CD14-positive monocyte (primary cell): ENCODE measurements around the gene GID8. TPM values are rescaled to one million over a fixed set of nuclear protein-coding genes. Genes with fewer than 3 reads are reported as not detected.

Source experiments
- DNase-seq, 3 donors: peaks; one replicate each; pipeline ENCODE4 v3.0.0-alpha.2; 2011 to 2022
- H2AFZ ChIP-seq: 2 replicates; pipeline ENCODE4 v1.6.0; 2012; ENCODE audit warnings: mild to moderate bottlenecking, low read depth, low read length, inconsistent platforms; ENCODE audit not compliant: insufficient read depth, poor library complexity, severe bottlenecking
- H3K27ac ChIP-seq, 2 donors: 1 replicate in 1 of 2; 2 replicates in 1 of 2; pipeline ENCODE4 v1.5.1; 2012 to 2013; ENCODE audit warnings: low read length in 2 of 2, control low read depth in 1 of 2, inconsistent platforms in 1 of 2, low read depth in 1 of 2, mild to moderate bottlenecking in 1 of 2
- H3K27me3 ChIP-seq, 2 donors: one replicate each; pipeline versions ENCODE4 v1.6.0 to v1.6.1; 2011 to 2013; ENCODE audit warnings: low read length in 2 of 2; ENCODE audit not compliant: control insufficient read depth in 2 of 2, insufficient read depth in 2 of 2
- H3K36me3 ChIP-seq, 2 donors: replicated peaks in 1 of 2; 1 replicate in 1 of 2; 2 replicates in 1 of 2; pipeline versions ENCODE4 v1.5.1 to v1.6.1; 2012 to 2013; ENCODE audit warnings: low read length in 2 of 2, control low read depth in 1 of 2, inconsistent platforms in 1 of 2, mild to moderate bottlenecking in 1 of 2; ENCODE audit not compliant: insufficient read depth in 2 of 2, control insufficient read depth in 1 of 2
- H3K4me1 ChIP-seq, 2 donors: 1 replicate in 1 of 2; 2 replicates in 1 of 2; pipeline versions ENCODE4 v1.5.1 to v1.6.1; 2012 to 2013; ENCODE audit warnings: low read length in 2 of 2, control low read depth in 1 of 2, inconsistent platforms in 1 of 2, mild to moderate bottlenecking in 1 of 2, moderate library complexity in 1 of 2; ENCODE audit not compliant: insufficient read depth in 2 of 2, control insufficient read depth in 1 of 2
- H3K4me2 ChIP-seq: replicated peaks from 2 replicates; pipeline ENCODE3; 2012; ENCODE audit warnings: low read length, moderate library complexity, mild to moderate bottlenecking; ENCODE audit not compliant: poor library complexity, severe bottlenecking; ENCODE audit errors: extremely low read depth
- H3K4me3 ChIP-seq, 3 experiments: fragments of 200-600 bp in 1 of 3; sonication (generic) in 1 of 3; replicated peaks in 1 of 3; 1 replicate in 2 of 3; 2 replicates in 1 of 3; pipeline ENCODE4 v1.5.1; 2011 to 2013; ENCODE audit warnings: low read length in 3 of 3, mild to moderate bottlenecking in 3 of 3, control low read depth in 2 of 3, low read depth in 2 of 3, inconsistent platforms in 1 of 3, moderate library complexity in 1 of 3
- H3K79me2 ChIP-seq: 2 replicates; pipeline ENCODE4 v1.6.0; 2012; ENCODE audit warnings: mild to moderate bottlenecking, control low read depth, inconsistent platforms, low read length, moderate library complexity; ENCODE audit not compliant: insufficient read depth
- H3K9ac ChIP-seq: 2 replicates; pipeline ENCODE4 v1.6.0; 2017; ENCODE audit warnings: low read length, mild to moderate bottlenecking; ENCODE audit not compliant: insufficient read depth, poor library complexity, severe bottlenecking
- H3K9me3 ChIP-seq, 2 donors: replicated peaks in 1 of 2; 1 replicate in 1 of 2; 2 replicates in 1 of 2; pipeline versions ENCODE4 v1.5.1 to v1.6.1; 2012 to 2013; ENCODE audit warnings: low read length in 2 of 2, control low read depth in 1 of 2; ENCODE audit not compliant: control insufficient read depth in 1 of 2, insufficient read depth in 1 of 2
- H4K20me1 ChIP-seq: 2 replicates; pipeline ENCODE4 v1.6.0; 2012; ENCODE audit warnings: mild to moderate bottlenecking, low read length, control low read depth, moderate library complexity; ENCODE audit not compliant: insufficient read depth
- H3K27ac Mint-ChIP-seq, 7 donors: one replicate each; pipeline ENCODE4 v1.8.0; 2020; ENCODE audit warnings: mild to moderate bottlenecking in 7 of 7, mixed read lengths in 7 of 7, moderate library complexity in 6 of 7, inconsistent platforms in 2 of 7
- H3K27me3 Mint-ChIP-seq, 3 donors: one replicate each; pipeline ENCODE4 v1.8.0; 2021 to 2022; ENCODE audit warnings: low read depth in 3 of 3, mild to moderate bottlenecking in 3 of 3, mixed read lengths in 3 of 3, moderate library complexity in 3 of 3, inconsistent platforms in 1 of 3
- H3K36me3 Mint-ChIP-seq, 2 donors: one replicate each; pipeline ENCODE4 v1.8.0; 2020; ENCODE audit warnings: mixed read lengths in 2 of 2, inconsistent platforms in 1 of 2, mild to moderate bottlenecking in 1 of 2
- H3K4me1 Mint-ChIP-seq: one replicate; pipeline ENCODE4 v1.8.0; 2020; ENCODE audit warnings: mild to moderate bottlenecking, mixed read lengths
- H3K4me3 Mint-ChIP-seq, 2 donors: one replicate each; pipeline ENCODE4 v1.8.0; 2020; ENCODE audit warnings: mild to moderate bottlenecking in 2 of 2, mixed read lengths in 2 of 2, moderate library complexity in 1 of 2
- H3K9me3 Mint-ChIP-seq, 7 donors: one replicate each; pipeline ENCODE4 v1.8.0; 2020 to 2022; ENCODE audit warnings: mixed read lengths in 7 of 7, mild to moderate bottlenecking in 6 of 7, moderate library complexity in 6 of 7, inconsistent platforms in 2 of 7
- WGBS: methylation state at CpG from one replicate; pipeline ENCODE4 v1.1.5; 2013; ENCODE audit warnings: missing lambda C conversion rate; ENCODE audit not compliant: insufficient coverage; 5-methylcytosine and 5-hydroxymethylcytosine counted together
- intact Hi-C, 2 donors: fragments of 100-400 bp; cut with micrococcal nuclease; formaldehyde crosslinking; loops; one replicate each; pipeline versions ENCODE4 v1.15.0 to v1.15.1; 2023
- polyA plus RNA-seq, 3 donors: library from polyadenylated mRNA; depleted of rRNA in 1 of 3; unstranded in 2 of 3; stranded (reverse) in 1 of 3; fragments of 300-500 nt in 2 of 3; fragments of >200 nt in 1 of 3; fragmentation: Illumina TruSeq in 2 of 3; gene quantifications; 1 replicate in 2 of 3; 2 replicates in 1 of 3; pipeline ENCODE4 v1.2.3, GENCODE V29; 2012 to 2021
- TF ChIP-seq, protein P1 (sequence below): fragments of 200-600 bp; IDR thresholded peaks from one replicate; pipeline ENCODE4 v1.8.0; 2022; ENCODE audit warnings: antibody characterized with exemption, mild to moderate bottlenecking

The GID8 gene
- polyA plus RNA-seq, 3 donors: 12.4 to 19.7 (median 12.7) TPM

DNA sequence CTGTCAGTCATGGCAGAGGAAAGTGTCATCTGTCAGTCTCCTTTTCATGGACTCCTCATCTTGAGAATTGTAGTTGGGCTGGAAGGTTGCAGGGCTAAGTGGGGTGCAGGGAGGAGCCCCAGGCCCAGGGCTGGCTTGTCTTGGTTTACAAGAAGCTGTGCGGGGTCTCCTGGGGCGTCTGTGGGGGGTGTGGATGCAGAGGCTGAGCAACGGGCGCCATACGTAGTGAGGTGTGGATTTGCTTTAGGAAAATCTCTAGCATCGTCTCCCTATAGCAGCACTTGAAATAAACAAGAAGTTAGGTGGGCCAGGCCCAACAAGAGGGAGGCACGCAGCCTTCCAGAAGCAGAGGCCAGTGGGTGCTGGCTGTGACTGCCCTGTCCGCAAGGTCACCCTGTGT is 12.8 kb downstream of the GID8 start:
- H3K9me3 Mint-ChIP-seq: peaks cover 3 to 12% (median 6%) of the 10 kb centered on the region in 7 donors
- peaks cover 37% of the 10 kb centered on the region for H3K4me1 Mint-ChIP-seq
- H3K4me3 ChIP-seq: no peak overlapping the region
- intact Hi-C loops: no loop called here
- no peak overlapping the region for H3K9ac ChIP-seq
- H2AFZ ChIP-seq: no peak overlapping the region
- peaks cover 30% of the 10 kb centered on the region for H3K79me2 ChIP-seq
- no peak overlapping the region for H3K4me2 ChIP-seq
- TF ChIP-seq, protein P1, sequence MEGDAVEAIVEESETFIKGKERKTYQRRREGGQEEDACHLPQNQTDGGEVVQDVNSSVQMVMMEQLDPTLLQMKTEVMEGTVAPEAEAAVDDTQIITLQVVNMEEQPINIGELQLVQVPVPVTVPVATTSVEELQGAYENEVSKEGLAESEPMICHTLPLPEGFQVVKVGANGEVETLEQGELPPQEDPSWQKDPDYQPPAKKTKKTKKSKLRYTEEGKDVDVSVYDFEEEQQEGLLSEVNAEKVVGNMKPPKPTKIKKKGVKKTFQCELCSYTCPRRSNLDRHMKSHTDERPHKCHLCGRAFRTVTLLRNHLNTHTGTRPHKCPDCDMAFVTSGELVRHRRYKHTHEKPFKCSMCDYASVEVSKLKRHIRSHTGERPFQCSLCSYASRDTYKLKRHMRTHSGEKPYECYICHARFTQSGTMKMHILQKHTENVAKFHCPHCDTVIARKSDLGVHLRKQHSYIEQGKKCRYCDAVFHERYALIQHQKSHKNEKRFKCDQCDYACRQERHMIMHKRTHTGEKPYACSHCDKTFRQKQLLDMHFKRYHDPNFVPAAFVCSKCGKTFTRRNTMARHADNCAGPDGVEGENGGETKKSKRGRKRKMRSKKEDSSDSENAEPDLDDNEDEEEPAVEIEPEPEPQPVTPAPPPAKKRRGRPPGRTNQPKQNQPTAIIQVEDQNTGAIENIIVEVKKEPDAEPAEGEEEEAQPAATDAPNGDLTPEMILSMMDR: no peak
- H3K36me3 ChIP-seq: peaks cover 30 to 49% of the 10 kb centered on the region in 2 donors
- peak overlapping the region in 1 of 2 donors; percentile 20 for H3K4me3 Mint-ChIP-seq
- H3K27ac Mint-ChIP-seq: peak overlapping the region in 1 of 7 donors; percentile 31
- H3K9me3 ChIP-seq: peaks cover 6 to 8% of the 10 kb centered on the region in 2 donors
- no peaks in the 10 kb centered on the region for H4K20me1 ChIP-seq
- WGBS: 97% methylated on average over 3 of the region's 8 CpGs
- no peak for DNase-seq
- no peak overlapping the region for H3K27ac ChIP-seq
- no peaks in the 10 kb centered on the region for H3K27me3 ChIP-seq
- no peaks in the 10 kb centered on the region for H3K27me3 Mint-ChIP-seq
- peaks cover 41 to 43% of the 10 kb centered on the region in 2 donors for H3K36me3 Mint-ChIP-seq
- peaks cover 32 to 36% of the 10 kb centered on the region in 2 donors for H3K4me1 ChIP-seq

DNA sequence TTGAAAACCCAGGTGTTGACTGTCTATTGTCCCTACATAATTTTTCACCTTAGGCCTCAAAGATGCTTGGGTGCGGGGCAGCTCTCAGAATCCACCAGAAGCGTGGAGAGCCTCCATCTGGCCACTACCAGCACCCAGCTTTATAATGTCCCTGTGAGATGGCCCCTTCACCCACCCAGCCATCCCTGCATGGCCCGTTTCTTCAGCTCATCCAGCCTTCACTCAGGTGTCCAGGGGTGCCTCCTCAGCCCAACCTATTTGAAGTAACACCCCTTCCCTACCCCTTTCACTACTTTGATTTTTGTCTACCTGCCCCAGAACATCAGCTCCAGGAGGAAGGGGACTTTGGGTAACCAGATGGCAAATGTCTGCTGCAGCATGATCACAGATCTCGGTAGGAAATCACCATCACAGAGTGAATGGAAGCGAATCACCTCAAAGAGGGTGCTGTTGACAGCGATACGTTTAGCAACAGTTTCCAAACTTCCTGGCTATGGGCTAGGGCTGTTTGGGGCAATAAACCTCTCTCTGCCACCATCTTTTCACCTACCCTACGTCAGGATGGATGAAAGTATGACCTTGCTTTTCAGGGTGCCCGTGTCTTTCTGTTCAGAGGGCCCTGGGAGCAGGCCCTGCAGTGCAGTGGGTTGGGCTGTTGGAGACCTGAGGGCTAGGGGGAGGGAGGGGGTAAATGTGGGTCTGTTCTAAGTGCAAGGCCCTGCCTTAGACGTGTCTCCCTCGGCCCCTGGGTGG is 13.4 kb downstream of the GID8 start:
- peak overlapping the region in 6 of 7 donors; percentile 14 to 94 (median 76) for H3K27ac Mint-ChIP-seq
- no peak overlapping the region for H3K9ac ChIP-seq
- 94% methylated on average over 7 of the region's 11 CpGs for WGBS
- peaks cover 32 to 36% of the 10 kb centered on the region in 2 donors for H3K4me1 ChIP-seq
- no peak overlapping the region for H3K4me3 Mint-ChIP-seq
- no peaks in the 10 kb centered on the region for H3K27me3 Mint-ChIP-seq
- peak overlapping the region; percentile 78 for H3K4me2 ChIP-seq
- intact Hi-C loops: no loop called here
- peaks cover 3 to 12% (median 6%) of the 10 kb centered on the region in 7 donors for H3K9me3 Mint-ChIP-seq
- H3K9me3 ChIP-seq: peaks cover 6 to 8% of the 10 kb centered on the region in 2 donors
- H3K36me3 ChIP-seq: peaks cover 25 to 43% of the 10 kb centered on the region in 2 donors
- peaks cover 32% of the 10 kb centered on the region for H3K79me2 ChIP-seq
- TF ChIP-seq, protein P1: no peak
- H3K4me3 ChIP-seq: peak overlapping the region in 1 of 3 experiments; percentile 70
- no peak for DNase-seq
- H4K20me1 ChIP-seq: no peaks in the 10 kb centered on the region
- peaks cover 37 to 42% of the 10 kb centered on the region in 2 donors for H3K36me3 Mint-ChIP-seq
- peak overlapping the region; percentile 87 for H2AFZ ChIP-seq
- peak overlapping the region in 1 of 2 donors; percentile 77 for H3K27ac ChIP-seq
- no peaks in the 10 kb centered on the region for H3K27me3 ChIP-seq
- peaks cover 39% of the 10 kb centered on the region for H3K4me1 Mint-ChIP-seq
